Fibroblast of peridontal ligament (primary cell): ENCODE measurements around the gene FBN2.
"Not testable (repeated sequence)": the region's sequence is repeated elsewhere in the genome, so short reads cannot be mapped to it uniquely, and the experiment has no call there.

ENCODE experiments used
- DNase-seq: peaks from one replicate; pipeline ENCODE4 v3.0.0-alpha.2; 2010; ENCODE audit errors: extremely low read depth

Gene FBN2

GRCh38 chr5:128478386-128479368, 59.4 kb downstream of the FBN2 start:
- DNase-seq, result no peak

GRCh38 chr5:128477944-128478343, 60.1 kb downstream of the FBN2 start:
- DNase-seq, result no peak

- no peak for DNase-seq
These were observed 62.4 kb downstream of the FBN2 start for GRCh38 chr5:128475693-128476092.

- DNase-seq, result no peak
These were observed 65.1 kb downstream of the FBN2 start for GRCh38 chr5:128472919-128473318.

GRCh38 chr5:128472036-128472435, 66.0 kb downstream of the FBN2 start:
- no peak for DNase-seq

GRCh38 chr5:128470663-128471062, 67.4 kb downstream of the FBN2 start:
- DNase-seq, result peak; percentile 38

GRCh38 chr5:128469912-128470311, 68.1 kb downstream of the FBN2 start:
- DNase-seq, result no peak

GRCh38 chr5:128466980-128467379, 71.1 kb downstream of the FBN2 start:
- DNase-seq, result no peak

GRCh38 chr5:128466554-128466953, 71.5 kb downstream of the FBN2 start:
- DNase-seq, result no peak

GRCh38 chr5:128464596-128464995, 73.4 kb downstream of the FBN2 start:
- no peak for DNase-seq

GRCh38 chr5:128462330-128462729, 75.7 kb downstream of the FBN2 start:
- no peak for DNase-seq

GRCh38 chr5:128457147-128457915, 80.7 kb downstream of the FBN2 start:
- DNase-seq, result not testable (repeated sequence)

GRCh38 chr5:128455841-128456361, 82.1 kb downstream of the FBN2 start:
- no peak for DNase-seq

GRCh38 chr5:128453121-128453520, 84.9 kb downstream of the FBN2 start:
- no peak for DNase-seq

GRCh38 chr5:128447224-128447623, 90.8 kb downstream of the FBN2 start:
- DNase-seq, result not testable (repeated sequence)

- DNase-seq, result no peak
These were observed 96.1 kb downstream of the FBN2 start for GRCh38 chr5:128441941-128442350.

- DNase-seq, result no peak
These were observed 96.9 kb downstream of the FBN2 start for GRCh38 chr5:128441165-128441564.

GRCh38 chr5:128436749-128437188, 101.3 kb downstream of the FBN2 start:
- DNase-seq, result peak; percentile 68

- no peak for DNase-seq
These were observed 102.2 kb downstream of the FBN2 start for GRCh38 chr5:128435861-128436260.

GRCh38 chr5:128434993-128435392, 103.1 kb downstream of the FBN2 start:
- no peak for DNase-seq

- DNase-seq, result no peak
These were observed 105.1 kb downstream of the FBN2 start for GRCh38 chr5:128432913-128433440.

- peak; percentile 25 for DNase-seq
These were observed 110.1 kb downstream of the FBN2 start for GRCh38 chr5:128427921-128428320.
